Ishikawa (cell line): Measurements from ENCODE around the gene SH2B2.

Experiments used
- CEBPB ChIP-seq: IDR thresholded peaks from 2 replicates; pipeline ENCODE4 v1.6.1; 2012
- CREB1 ChIP-seq: IDR thresholded peaks from 2 replicates; pipeline ENCODE4 v1.6.1; 2012; ENCODE audit warnings: low read depth
- EGR1 ChIP-seq: IDR thresholded peaks from 2 replicates; pipeline ENCODE4 v1.6.1; 2012
- EP300 ChIP-seq: IDR thresholded peaks from 2 replicates; pipeline ENCODE4 v1.6.1; 2012; ENCODE audit warnings: borderline replicate concordance
- FOXM1 ChIP-seq: IDR thresholded peaks from 2 replicates; pipeline ENCODE4 v1.6.1; 2012; ENCODE audit warnings: low read depth, borderline replicate concordance
- MAX ChIP-seq: IDR thresholded peaks from 2 replicates; pipeline ENCODE4 v1.6.1; 2012
- NFIC ChIP-seq: IDR thresholded peaks from 2 replicates; pipeline ENCODE4 v1.6.1; 2012
- RAD21 ChIP-seq: IDR thresholded peaks from 2 replicates; pipeline ENCODE4 v1.6.1; 2012; ENCODE audit warnings: low read depth
- TAF1 ChIP-seq: IDR thresholded peaks from 2 replicates; pipeline ENCODE4 v1.6.1; 2012; ENCODE audit warnings: low read depth, mild to moderate bottlenecking
- TCF12 ChIP-seq: IDR thresholded peaks from 2 replicates; pipeline ENCODE4 v1.6.1; 2012; ENCODE audit warnings: low read depth
- TEAD4 ChIP-seq: IDR thresholded peaks from 2 replicates; pipeline ENCODE4 v1.6.1; 2012
- YY1 ChIP-seq: IDR thresholded peaks from 2 replicates; pipeline ENCODE4 v1.6.1; 2012; ENCODE audit warnings: low read depth
- ZBTB7A ChIP-seq: IDR thresholded peaks from 2 replicates; pipeline ENCODE4 v1.6.1; 2012; ENCODE audit warnings: low read depth
- TF ChIP-seq, protein P1 (sequence below): IDR thresholded peaks from 2 replicates; pipeline ENCODE4 v1.6.1; 2012
- TF ChIP-seq, protein P2 (sequence below): IDR thresholded peaks from 2 replicates; pipeline ENCODE4 v1.6.1; 2012; ENCODE audit warnings: low read depth, mild to moderate bottlenecking

The SH2B2 gene

DNA sequence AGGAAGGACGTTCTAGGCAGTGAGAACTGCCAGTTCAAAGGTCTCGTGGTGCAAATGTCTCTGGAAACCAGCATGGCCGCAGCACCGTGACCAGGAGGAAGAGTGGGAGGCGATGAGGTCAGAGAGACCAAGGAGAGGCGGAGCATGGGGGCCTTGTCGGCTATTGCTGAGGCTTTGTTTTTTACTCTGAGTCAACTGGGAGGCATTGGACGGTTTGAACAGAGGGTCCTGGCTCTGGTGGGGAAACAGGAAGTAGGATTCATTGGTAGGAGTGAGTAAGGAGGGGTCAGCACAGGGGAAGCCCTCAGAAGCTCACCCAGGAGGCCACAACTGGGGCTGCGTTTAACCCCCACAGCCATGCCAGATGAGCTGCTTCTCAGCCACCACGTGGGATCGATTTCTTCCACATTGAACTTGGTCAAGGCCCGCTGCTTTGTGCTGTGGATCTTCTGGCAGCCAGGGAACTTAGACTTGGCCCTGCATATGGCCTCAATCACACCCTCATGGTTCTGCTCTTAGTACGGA lies 22.2 kb upstream of the SH2B2 start:
- TF ChIP-seq TAF1 (no peak), RAD21 (no peak), MAX (no peak), CREB1 (no peak), EGR1 (no peak), ZBTB7A (no peak), EP300 (no peak), YY1 (no peak), CEBPB (no peak), TCF12 (no peak), TEAD4 (no peak), NFIC (no peak), FOXM1 (no peak)
- TF ChIP-seq, protein P1, sequence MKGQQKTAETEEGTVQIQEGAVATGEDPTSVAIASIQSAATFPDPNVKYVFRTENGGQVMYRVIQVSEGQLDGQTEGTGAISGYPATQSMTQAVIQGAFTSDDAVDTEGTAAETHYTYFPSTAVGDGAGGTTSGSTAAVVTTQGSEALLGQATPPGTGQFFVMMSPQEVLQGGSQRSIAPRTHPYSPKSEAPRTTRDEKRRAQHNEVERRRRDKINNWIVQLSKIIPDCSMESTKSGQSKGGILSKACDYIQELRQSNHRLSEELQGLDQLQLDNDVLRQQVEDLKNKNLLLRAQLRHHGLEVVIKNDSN, result no peak
- TF ChIP-seq, protein P2, sequence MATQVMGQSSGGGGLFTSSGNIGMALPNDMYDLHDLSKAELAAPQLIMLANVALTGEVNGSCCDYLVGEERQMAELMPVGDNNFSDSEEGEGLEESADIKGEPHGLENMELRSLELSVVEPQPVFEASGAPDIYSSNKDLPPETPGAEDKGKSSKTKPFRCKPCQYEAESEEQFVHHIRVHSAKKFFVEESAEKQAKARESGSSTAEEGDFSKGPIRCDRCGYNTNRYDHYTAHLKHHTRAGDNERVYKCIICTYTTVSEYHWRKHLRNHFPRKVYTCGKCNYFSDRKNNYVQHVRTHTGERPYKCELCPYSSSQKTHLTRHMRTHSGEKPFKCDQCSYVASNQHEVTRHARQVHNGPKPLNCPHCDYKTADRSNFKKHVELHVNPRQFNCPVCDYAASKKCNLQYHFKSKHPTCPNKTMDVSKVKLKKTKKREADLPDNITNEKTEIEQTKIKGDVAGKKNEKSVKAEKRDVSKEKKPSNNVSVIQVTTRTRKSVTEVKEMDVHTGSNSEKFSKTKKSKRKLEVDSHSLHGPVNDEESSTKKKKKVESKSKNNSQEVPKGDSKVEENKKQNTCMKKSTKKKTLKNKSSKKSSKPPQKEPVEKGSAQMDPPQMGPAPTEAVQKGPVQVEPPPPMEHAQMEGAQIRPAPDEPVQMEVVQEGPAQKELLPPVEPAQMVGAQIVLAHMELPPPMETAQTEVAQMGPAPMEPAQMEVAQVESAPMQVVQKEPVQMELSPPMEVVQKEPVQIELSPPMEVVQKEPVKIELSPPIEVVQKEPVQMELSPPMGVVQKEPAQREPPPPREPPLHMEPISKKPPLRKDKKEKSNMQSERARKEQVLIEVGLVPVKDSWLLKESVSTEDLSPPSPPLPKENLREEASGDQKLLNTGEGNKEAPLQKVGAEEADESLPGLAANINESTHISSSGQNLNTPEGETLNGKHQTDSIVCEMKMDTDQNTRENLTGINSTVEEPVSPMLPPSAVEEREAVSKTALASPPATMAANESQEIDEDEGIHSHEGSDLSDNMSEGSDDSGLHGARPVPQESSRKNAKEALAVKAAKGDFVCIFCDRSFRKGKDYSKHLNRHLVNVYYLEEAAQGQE, result no peak

- TF ChIP-seq NFIC (no peak), MAX (no peak), CREB1 (no peak), ZBTB7A (no peak), RAD21 (no peak), TCF12 (no peak), TEAD4 (no peak), TAF1 (no peak), EGR1 (no peak), YY1 (no peak), CEBPB (no peak), FOXM1 (no peak)
- TF ChIP-seq, protein P2, result no peak
- TF ChIP-seq, protein P1, result no peak
Measured at GRCh38 chr7:102266541-102266940, 20.1 kb upstream of the SH2B2 start.

DNA sequence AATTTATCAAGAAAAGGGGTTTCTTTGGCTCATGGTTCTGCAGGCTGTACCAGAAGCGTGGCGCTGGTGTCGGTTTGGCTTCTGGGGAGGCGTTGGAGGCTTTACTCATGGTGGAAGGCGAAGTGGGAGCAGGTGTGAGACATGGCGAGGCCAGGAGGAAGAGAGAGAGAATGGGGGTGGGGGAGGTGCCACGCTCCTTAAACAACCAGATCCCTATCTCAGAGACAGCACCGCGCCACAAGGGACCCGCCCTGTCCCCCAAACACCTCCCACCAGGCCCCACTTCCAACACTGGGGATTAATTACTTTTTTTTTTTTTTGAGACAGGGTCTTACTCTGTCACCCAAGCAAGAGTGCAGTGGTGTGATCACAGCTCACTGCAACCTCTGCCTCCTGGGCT lies 18.0 kb upstream of the SH2B2 start:
- TF ChIP-seq YY1, result no peak

GRCh38 chr7:102270178-102270887 lies 16.3 kb upstream of the SH2B2 start:
- TF ChIP-seq CREB1 (no peak), TCF12 (no peak), ZBTB7A (no peak), FOXM1 (no peak), CEBPB (no peak), YY1 (no peak), EP300 (no peak), EGR1 (no peak), MAX (no peak), TEAD4 (no peak), RAD21 (no peak)
- TF ChIP-seq, protein P1, result no peak

DNA sequence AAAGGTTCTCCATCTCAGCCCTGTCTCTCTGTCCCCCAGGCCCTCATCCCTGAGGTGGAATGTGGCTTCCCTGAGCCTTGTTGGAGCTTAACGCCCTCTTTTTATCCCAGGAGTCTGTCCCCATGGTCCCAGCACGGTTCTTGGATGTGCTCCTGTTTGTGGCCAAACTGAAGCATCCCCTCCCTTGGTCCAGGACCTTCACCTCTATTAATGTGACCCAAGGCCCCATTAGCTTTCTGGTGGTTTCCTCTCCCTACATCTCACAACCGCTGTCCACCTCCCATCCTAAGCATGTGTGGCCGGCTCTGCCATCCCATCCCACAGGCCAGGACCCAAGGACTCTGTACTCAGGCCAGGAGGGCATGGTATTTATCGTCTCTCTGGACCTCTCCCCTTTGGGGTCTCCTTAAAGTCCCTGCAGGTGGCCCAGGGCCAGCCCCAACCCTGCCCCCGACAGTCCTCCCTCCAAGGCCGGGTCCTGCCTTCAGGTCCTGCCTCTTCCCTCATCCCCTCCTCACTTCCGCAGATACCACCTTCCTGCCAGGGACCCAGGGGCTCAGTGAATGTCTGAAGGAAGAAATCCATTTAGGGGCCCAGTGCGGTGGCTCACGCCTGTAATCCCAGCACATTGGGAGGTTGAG lies 15.4 kb upstream of the SH2B2 start:
- no peak for TF ChIP-seq FOXM1
- no peak for TF ChIP-seq TEAD4
- TF ChIP-seq, protein P2, result no peak
- no peak for TF ChIP-seq EGR1
- TF ChIP-seq CEBPB, result no peak
- TF ChIP-seq RAD21, result no peak
- TF ChIP-seq NFIC, result no peak
- no peak for TF ChIP-seq TAF1
- no peak for TF ChIP-seq YY1
- TF ChIP-seq, protein P1, result no peak
- TF ChIP-seq MAX, result no peak
- TF ChIP-seq EP300, result no peak
- no peak for TF ChIP-seq TCF12
- no peak for TF ChIP-seq ZBTB7A
- no peak for TF ChIP-seq CREB1
